GM18858 (cell line): ENCODE results near the gene HTT-AS.
"Not testable (repeated sequence)": the region's sequence is repeated elsewhere in the genome, so short reads cannot be mapped to it uniquely, and the experiment has no call there.

Source experiments
- ATAC-seq: cut with Tn5 transposase; IDR thresholded peaks from one replicate; pipeline ENCODE4 v1.9.1; 2021; ENCODE audit not compliant: unreplicated experiment

Gene HTT-AS

GRCh38 chr4:3054169-3054759 is 20.1 kb downstream of the HTT-AS start:
- ATAC-seq: no peak

- ATAC-seq: not testable (repeated sequence)
Observed at GRCh38 chr4:3051141-3051897, 23.0 kb downstream of the HTT-AS start.

GRCh38 chr4:3047464-3048286 is 26.7 kb downstream of the HTT-AS start:
- ATAC-seq: peak; percentile 83

GRCh38 chr4:3046623-3047022 is 27.7 kb downstream of the HTT-AS start:
- no peak for ATAC-seq

GRCh38 chr4:3046162-3046561 is 28.2 kb downstream of the HTT-AS start:
- no peak for ATAC-seq

GRCh38 chr4:3044870-3045819 is 29.2 kb downstream of the HTT-AS start:
- ATAC-seq: no peak

- no peak for ATAC-seq
Observed at GRCh38 chr4:3043282-3044020, 30.9 kb downstream of the HTT-AS start.

- no peak for ATAC-seq
Observed at GRCh38 chr4:3042226-3042625, 32.1 kb downstream of the HTT-AS start.

- no peak for ATAC-seq
Observed at GRCh38 chr4:3041192-3042142, 32.9 kb downstream of the HTT-AS start.

- no peak for ATAC-seq
Observed at GRCh38 chr4:3040452-3041191, 33.7 kb downstream of the HTT-AS start.

- no peak for ATAC-seq
Observed at GRCh38 chr4:3039706-3040366, 34.5 kb downstream of the HTT-AS start.

GRCh38 chr4:3037957-3038461 is 36.3 kb downstream of the HTT-AS start:
- ATAC-seq: no peak

GRCh38 chr4:3036131-3036952 is 38.0 kb downstream of the HTT-AS start:
- ATAC-seq: no peak

GRCh38 chr4:3035674-3036073 is 38.7 kb downstream of the HTT-AS start:
- ATAC-seq: no peak

GRCh38 chr4:3035249-3035648 is 39.1 kb downstream of the HTT-AS start:
- no peak for ATAC-seq

GRCh38 chr4:3034231-3034630 is 40.1 kb downstream of the HTT-AS start:
- ATAC-seq: no peak
